Measurements from ENCODE around the gene CTNNA2. TPM values are rescaled to one million over a fixed set of nuclear protein-coding genes. Genes with fewer than 3 reads are reported as not detected.

CTNNA2 gene
- total and polyA plus RNA-seq, 12 donors, result 0.09 to 0.57 (median 0.15) TPM; not detected in 9

GRCh38 chr2:80651435-80651834, 1138.6 kb downstream of the CTNNA2 start:
- H3K36me3 ChIP-seq, result no peaks in the 10 kb centered on the region
- H3K4me3 ChIP-seq, result no peak overlapping the region
- WGBS, 2 donors, result 69 to 75% methylated on average over 1 of the region's 1 CpG
- no peak for ATAC-seq
- no peaks in the 10 kb centered on the region for H3K4me1 ChIP-seq
- H3K27ac ChIP-seq, result no peak overlapping the region
- intact Hi-C loops (cut with DNase I), result no loop called here
- peaks cover 0 to 37% (median 8%) of the 10 kb centered on the region in 11 donors for H3K9me3 ChIP-seq
- no peaks in the 10 kb centered on the region for H3K27me3 ChIP-seq
- no peak for DNase-seq
- TF ChIP-seq CTCF (IDR thresholded peaks at IDR 0.05), result no peak

GRCh38 chr2:80655265-80655664, 1142.4 kb downstream of the CTNNA2 start:
- DNase-seq (no peak), ATAC-seq (no peak)
- H3K9me3 ChIP-seq, result peaks cover 0 to 43% (median 8%) of the 10 kb centered on the region in 11 donors

GRCh38 chr2:80670763-80671162, 1157.9 kb downstream of the CTNNA2 start:
- 55 to 56% methylated on average over 4 of the region's 4 CpGs for WGBS, 2 donors
- no peak overlapping the region for H3K4me3 ChIP-seq
- no peaks in the 10 kb centered on the region for H3K36me3 ChIP-seq
- intact Hi-C loops (cut with DNase I), result no loop called here
- no peaks in the 10 kb centered on the region for H3K27me3 ChIP-seq
- TF ChIP-seq CTCF (IDR thresholded peaks at IDR 0.05), result no peak
- no peaks in the 10 kb centered on the region for H3K9me3 ChIP-seq
- no peak overlapping the region for H3K27ac ChIP-seq
- DNase-seq (no peak), ATAC-seq (no peak)
- no peaks in the 10 kb centered on the region for H3K4me1 ChIP-seq

More at GRCh38 chr2:80655265-80655664, 1142.4 kb downstream of the CTNNA2 start:
- Histone ChIP-seq H3K36me3 (no peaks in the 10 kb centered on the region), H3K4me1 (no peaks in the 10 kb centered on the region), H3K27me3 (no peaks in the 10 kb centered on the region), H3K4me3 (no peak overlapping the region), H3K27ac (no peak overlapping the region)
- WGBS, 2 donors, result 79 to 81% methylated on average over 1 of the region's 1 CpG
- TF ChIP-seq CTCF (IDR thresholded peaks at IDR 0.05), result no peak
- intact Hi-C loops (cut with DNase I), result no loop called here

DNA sequence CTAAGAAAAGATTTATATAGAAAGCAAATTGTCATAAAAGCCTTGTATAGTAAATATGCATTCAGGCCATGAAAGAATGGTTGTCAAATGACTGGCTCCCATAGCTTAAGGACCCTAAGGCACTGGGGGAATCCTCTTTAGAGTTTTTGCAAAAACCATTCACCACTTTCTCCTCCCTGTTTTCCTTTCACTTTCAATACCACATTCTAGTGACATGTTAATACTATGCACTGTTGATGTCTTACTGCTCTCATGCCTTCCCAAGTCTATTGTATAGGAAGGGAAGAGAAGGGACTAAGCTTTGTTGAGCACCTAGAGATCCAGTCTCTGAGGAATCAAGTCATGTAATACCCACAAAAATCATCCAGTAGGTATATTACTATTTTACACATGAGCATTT, 1174.7 kb downstream of the CTNNA2 start:
- H3K27ac ChIP-seq, result no peak overlapping the region
- no peak for ATAC-seq
- DNase-seq, result no peak
- intact Hi-C loops (cut with DNase I), result no loop called here
- H3K9me3 ChIP-seq, result peaks cover 0 to 6% (median 0%) of the 10 kb centered on the region in 11 donors
- no peaks in the 10 kb centered on the region for H3K36me3 ChIP-seq
- no peak overlapping the region for H3K4me3 ChIP-seq
- TF ChIP-seq CTCF (IDR thresholded peaks at IDR 0.05), result no peak
- H3K27me3 ChIP-seq, result no peaks in the 10 kb centered on the region
- no peaks in the 10 kb centered on the region for H3K4me1 ChIP-seq

All from heart right ventricle (tissue), 16 donors.